Activated T-helper 9 cell treated with anti-CD3 and anti-CD28 coated beads, Interleukin-2, amount 50 U/mL, for 16 hours (primary cell): ENCODE results near the gene RGS8.

ENCODE experiments used
- DNase-seq: peaks from one replicate; pipeline ENCODE4 v3.0.0-alpha.2; 2020; ENCODE audit warnings: low read depth

The RGS8 gene

GRCh38 chr1:182684116-182684828, at the start of gene RGS8:
TSS of gene RGS8 (minus strand) at chr1:182684587. CDS start at chr1:182669649, 14,938 bp downstream.
- DNase-seq, result no peak

GRCh38 chr1:182731852-182732575, 47.6 kb upstream of the RGS8 start:
- no peak for DNase-seq

- DNase-seq, result no peak
Observed at GRCh38 chr1:182726912-182727311, 42.5 kb upstream of the RGS8 start.

GRCh38 chr1:182725259-182726255, 41.2 kb upstream of the RGS8 start:
- no peak for DNase-seq

- no peak for DNase-seq
Observed at GRCh38 chr1:182724215-182724614, 39.8 kb upstream of the RGS8 start.

GRCh38 chr1:182723200-182723599, 38.8 kb upstream of the RGS8 start:
- DNase-seq, result no peak

- no peak for DNase-seq
Observed at GRCh38 chr1:182721525-182721924, 37.1 kb upstream of the RGS8 start.

GRCh38 chr1:182720463-182720862, 36.1 kb upstream of the RGS8 start:
- DNase-seq, result no peak

- DNase-seq, result no peak
Observed at GRCh38 chr1:182719553-182719952, 35.2 kb upstream of the RGS8 start.

GRCh38 chr1:182718311-182718710, 33.9 kb upstream of the RGS8 start:
- no peak for DNase-seq

GRCh38 chr1:182716740-182717720, 32.6 kb upstream of the RGS8 start:
- DNase-seq, result no peak

GRCh38 chr1:182715531-182715930, 31.1 kb upstream of the RGS8 start:
- DNase-seq, result no peak

GRCh38 chr1:182714546-182714945, 30.2 kb upstream of the RGS8 start:
- no peak for DNase-seq

GRCh38 chr1:182713939-182714338, 29.6 kb upstream of the RGS8 start:
- DNase-seq, result no peak

GRCh38 chr1:182713492-182713891, 29.1 kb upstream of the RGS8 start:
- no peak for DNase-seq

GRCh38 chr1:182709855-182710254, 25.5 kb upstream of the RGS8 start:
- no peak for DNase-seq

- no peak for DNase-seq
Observed at GRCh38 chr1:182709225-182709764, 24.9 kb upstream of the RGS8 start.

- no peak for DNase-seq
Observed at GRCh38 chr1:182707122-182707521, 22.7 kb upstream of the RGS8 start.

GRCh38 chr1:182704677-182705076, 20.3 kb upstream of the RGS8 start:
- DNase-seq, result no peak

- DNase-seq, result no peak
Observed at GRCh38 chr1:182703539-182703938, 19.2 kb upstream of the RGS8 start.
